HUES48 (cell line): ENCODE results near the gene SPACA6.

Source experiments
- H3K27ac ChIP-seq: one replicate; pipeline ENCODE4 v1.7.0; 2013; ENCODE audit warnings: low read depth, low read length, inconsistent platforms
- H3K27me3 ChIP-seq: 2 replicates; pipeline ENCODE4 v1.6.1; 2013; ENCODE audit warnings: mild to moderate bottlenecking, low read length; ENCODE audit not compliant: control insufficient read depth, insufficient read depth
- H3K36me3 ChIP-seq: 2 replicates; pipeline ENCODE4 v1.6.1; 2013; ENCODE audit warnings: low read length; ENCODE audit not compliant: control insufficient read depth, insufficient read depth
- H3K4me1 ChIP-seq: 2 replicates; pipeline ENCODE4 v1.6.1; 2013; ENCODE audit warnings: mild to moderate bottlenecking, low read length; ENCODE audit not compliant: control insufficient read depth, insufficient read depth
- H3K4me3 ChIP-seq: 2 replicates; pipeline ENCODE4 v1.5.1; 2013; ENCODE audit warnings: mild to moderate bottlenecking, low read depth, low read length
- H3K9ac ChIP-seq: 2 replicates; pipeline ENCODE4 v1.6.1; 2013; ENCODE audit warnings: mild to moderate bottlenecking, low read depth, low read length, moderate library complexity
- H3K9me3 ChIP-seq: 2 replicates; pipeline ENCODE4 v1.6.1; 2013; ENCODE audit warnings: low read length; ENCODE audit not compliant: control insufficient read depth, insufficient read depth

SPACA6 gene

DNA sequence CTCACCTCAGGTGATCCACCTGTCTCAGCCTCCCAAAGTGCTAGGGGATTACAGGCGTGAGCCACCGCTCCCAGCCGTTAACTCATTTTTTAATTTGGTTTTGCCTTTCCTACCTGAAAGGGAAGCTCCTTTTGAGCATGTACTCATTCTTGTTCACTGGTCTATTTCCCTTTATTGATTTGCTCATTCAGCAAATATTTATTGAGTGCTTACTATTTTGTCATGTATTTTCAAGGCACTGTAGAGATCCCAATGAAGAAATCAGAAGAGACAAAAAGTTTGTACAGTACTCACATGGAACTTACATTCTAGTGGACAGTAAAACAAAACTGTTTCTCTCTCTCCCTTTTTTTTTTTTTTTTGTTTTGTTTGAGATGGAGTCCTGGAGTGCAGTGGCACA, 13.8 kb downstream of the SPACA6 start:
- Histone ChIP-seq H3K27me3 (peaks cover 5% of the 10 kb centered on the region; the same call in 1 of the 2 replicates), H3K9me3 (no peaks in the 10 kb centered on the region), H3K36me3 (peaks cover 4% of the 10 kb centered on the region; the same call in 1 of the 2 replicates), H3K27ac (no peak overlapping the region), H3K4me3 (no peak overlapping the region), H3K4me1 (peaks cover 6% of the 10 kb centered on the region; the same call in 1 of the 2 replicates), H3K9ac (no peak overlapping the region)

DNA sequence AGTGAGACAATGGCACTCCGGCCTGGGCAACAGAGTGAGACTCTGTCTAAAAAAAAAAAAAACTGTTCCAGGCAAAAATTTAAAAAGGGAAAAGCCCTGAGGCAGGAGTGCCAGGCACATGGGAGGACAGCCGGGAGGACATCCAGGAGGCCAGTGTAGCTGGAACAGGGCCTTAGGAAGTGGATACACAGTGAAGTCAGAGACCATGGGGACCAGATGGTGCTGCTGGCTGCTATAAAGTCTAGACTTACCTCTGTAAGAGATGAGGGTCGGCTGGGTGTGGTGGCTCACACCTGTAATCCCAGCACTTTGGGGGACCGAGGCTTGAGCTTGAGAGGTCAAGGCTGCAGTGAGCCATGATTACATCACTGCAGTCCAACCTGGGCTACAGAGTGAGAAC, 15.7 kb downstream of the SPACA6 start:
- no peak overlapping the region for H3K9ac ChIP-seq
- no peaks in the 10 kb centered on the region for H3K4me1 ChIP-seq

DNA sequence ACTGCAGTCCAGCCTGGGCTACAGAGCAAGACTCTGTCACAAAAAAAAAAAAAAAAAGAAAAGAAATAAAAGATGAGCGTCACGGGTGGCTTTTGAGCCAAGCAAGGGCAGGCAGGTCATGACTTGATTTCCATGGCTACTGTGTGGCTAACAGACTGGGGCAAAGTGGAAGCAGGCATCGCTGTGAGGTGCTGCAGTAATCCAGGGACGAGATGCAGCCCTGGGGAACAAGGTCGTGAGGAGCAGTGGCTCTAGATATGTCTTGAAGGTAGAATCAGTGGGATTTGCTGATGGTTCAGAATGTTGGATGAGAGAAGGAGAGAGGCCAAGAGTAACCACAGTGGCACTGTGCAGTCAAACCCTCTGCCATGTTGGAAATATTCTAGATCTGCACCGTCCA, 16.4 kb downstream of the SPACA6 start:
- peaks cover 5% of the 10 kb centered on the region; the same call in 1 of the 2 replicates for H3K27me3 ChIP-seq
- H3K9ac ChIP-seq: no peak overlapping the region
- no peak overlapping the region for H3K27ac ChIP-seq
- no peak overlapping the region for H3K4me3 ChIP-seq
- no peaks in the 10 kb centered on the region for H3K4me1 ChIP-seq
- peaks cover 4% of the 10 kb centered on the region; the same call in 1 of the 2 replicates for H3K36me3 ChIP-seq
- no peaks in the 10 kb centered on the region for H3K9me3 ChIP-seq

More for the DNA sequence above, 15.7 kb downstream of the SPACA6 start:
- Histone ChIP-seq H3K36me3 (peaks cover 4% of the 10 kb centered on the region; the same call in 1 of the 2 replicates), H3K9me3 (no peaks in the 10 kb centered on the region), H3K27ac (no peak overlapping the region), H3K4me3 (no peak overlapping the region), H3K27me3 (peaks cover 5% of the 10 kb centered on the region; the same call in 1 of the 2 replicates)

DNA sequence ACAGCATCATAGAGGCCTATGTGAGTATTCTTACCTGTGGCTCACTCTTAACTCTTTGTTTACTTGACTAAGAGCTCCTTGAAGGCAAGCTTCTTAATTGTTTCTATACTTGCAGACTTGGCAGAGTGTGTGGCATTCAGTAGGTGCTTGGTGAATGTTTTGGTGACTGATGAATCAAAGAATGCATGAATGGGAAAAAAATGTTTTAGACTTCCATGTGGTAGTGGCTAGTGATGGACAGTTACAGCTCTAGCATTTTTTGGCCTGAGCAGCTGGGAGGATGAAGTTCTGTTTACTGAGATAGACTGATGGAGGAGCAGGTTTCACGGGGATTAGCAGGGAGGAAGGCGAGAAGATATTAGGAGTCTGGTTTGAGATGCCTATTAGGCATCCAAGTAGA, 17.0 kb downstream of the SPACA6 start:
- H3K9me3 ChIP-seq: no peaks in the 10 kb centered on the region

DNA sequence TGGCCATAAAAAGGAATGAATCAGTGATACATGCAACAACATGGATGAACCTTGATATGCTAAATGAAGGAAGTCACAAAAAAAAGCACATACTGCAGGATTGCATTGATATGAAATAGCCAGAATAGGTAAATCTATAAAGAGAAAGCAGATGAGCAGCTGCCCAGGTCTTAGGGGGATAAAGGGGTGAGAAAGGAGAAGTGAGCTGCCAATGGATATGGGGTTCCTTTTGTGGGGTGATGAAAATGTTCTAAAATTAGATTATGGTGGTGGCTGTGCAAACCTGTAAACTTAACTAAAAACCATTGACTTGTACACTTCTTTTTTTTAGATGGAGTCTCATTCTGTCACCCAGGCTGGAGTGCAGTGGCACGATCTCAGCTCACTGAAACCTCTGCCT, 18.6 kb downstream of the SPACA6 start:
- H3K9ac ChIP-seq: no peak overlapping the region
- no peaks in the 10 kb centered on the region for H3K4me1 ChIP-seq
- peaks cover 10% of the 10 kb centered on the region for H3K27me3 ChIP-seq
- no peak overlapping the region for H3K27ac ChIP-seq
- no peak overlapping the region for H3K4me3 ChIP-seq
- no peaks in the 10 kb centered on the region for H3K9me3 ChIP-seq
- H3K36me3 ChIP-seq: no peaks in the 10 kb centered on the region

More for the DNA sequence above, 17.0 kb downstream of the SPACA6 start:
- peaks cover 1% of the 10 kb centered on the region; the same call in 1 of the 2 replicates for H3K36me3 ChIP-seq
- peaks cover 5% of the 10 kb centered on the region; the same call in 1 of the 2 replicates for H3K27me3 ChIP-seq
- H3K9ac ChIP-seq: no peak overlapping the region
- no peak overlapping the region for H3K27ac ChIP-seq
- H3K4me3 ChIP-seq: no peak overlapping the region
- no peaks in the 10 kb centered on the region for H3K4me1 ChIP-seq

DNA sequence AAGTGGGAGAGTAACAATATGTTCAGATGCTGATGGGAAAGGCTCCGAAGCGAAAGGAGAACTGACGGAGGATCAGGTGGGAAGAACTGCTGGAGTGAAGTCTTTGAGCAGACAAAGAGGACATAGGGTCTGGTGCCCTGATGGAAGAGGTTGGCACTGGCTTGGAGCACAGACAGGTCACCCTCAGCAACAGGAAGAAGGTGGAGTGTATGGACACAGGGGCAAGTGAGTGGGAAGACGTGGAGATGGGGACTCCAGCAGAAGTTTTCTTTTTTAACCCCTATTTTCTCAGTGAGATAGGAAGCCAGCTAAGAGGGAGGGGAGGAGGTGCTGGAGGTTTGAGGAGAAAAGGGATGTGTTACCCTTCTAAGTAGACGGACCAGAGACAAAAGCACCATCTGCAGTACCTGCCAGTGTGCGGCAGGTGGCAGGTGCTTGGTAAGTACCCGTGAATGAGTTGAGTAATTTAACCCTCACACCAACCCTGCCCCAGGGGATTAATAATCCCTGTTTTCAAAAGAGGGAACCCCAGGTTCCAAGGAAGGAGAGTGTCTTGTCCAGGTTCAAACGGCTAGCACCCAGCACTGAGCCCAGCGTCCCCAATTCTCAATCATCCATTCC, 19.4 kb downstream of the SPACA6 start:
- Histone ChIP-seq H3K36me3 (no peaks in the 10 kb centered on the region), H3K9me3 (no peaks in the 10 kb centered on the region), H3K9ac (no peak overlapping the region), H3K4me1 (no peaks in the 10 kb centered on the region), H3K27me3 (peaks cover 17% of the 10 kb centered on the region), H3K27ac (no peak overlapping the region), H3K4me3 (no peak overlapping the region)

DNA sequence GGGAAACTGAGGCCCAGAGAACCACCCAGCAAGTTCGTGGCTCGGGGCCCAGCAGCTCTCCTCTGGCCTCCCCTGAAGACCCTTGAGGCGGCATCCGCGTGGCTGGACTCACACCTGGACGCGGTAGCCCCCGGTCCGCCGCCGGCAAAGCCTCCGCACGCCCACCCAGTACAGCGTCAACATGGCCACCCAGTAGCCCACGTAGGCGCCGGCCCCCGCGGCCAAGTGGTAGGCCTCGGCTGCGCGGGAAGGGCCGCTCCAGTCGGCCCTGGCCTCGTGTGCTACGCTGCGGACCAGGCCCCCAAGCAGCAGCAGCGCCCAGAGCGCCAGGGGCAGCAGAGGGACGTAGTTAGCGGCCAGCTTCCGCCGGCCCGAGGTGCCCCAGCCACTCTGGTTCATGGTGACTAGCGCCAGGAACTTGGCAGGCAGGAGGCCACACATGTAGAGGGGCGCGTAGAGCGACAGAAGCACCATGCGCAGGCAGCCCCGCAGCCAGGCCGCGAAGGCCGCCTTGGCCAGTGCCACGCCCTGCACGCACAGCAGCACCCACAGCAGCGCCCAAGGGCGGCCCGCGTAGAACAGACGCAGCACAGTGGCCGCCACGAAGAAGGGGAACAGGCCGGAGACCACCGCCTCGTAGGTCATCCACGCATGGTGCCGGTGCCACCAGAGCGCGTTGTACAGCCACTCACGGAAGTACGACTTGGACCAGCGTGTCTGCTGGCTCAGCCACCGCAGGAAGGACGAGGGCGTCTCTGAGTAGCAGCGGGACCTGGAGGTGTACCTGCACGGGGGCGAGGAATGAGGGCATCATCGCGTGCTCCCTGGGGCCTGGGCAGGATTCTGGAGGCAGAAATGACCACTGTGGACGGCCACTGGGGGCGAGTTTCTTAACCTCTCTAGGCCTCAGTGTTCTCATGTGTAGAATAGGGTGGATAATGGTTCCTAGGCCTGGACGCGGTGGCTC, 20.5 kb downstream of the SPACA6 start:
- Histone ChIP-seq H3K9ac (no peak overlapping the region), H3K4me1 (no peaks in the 10 kb centered on the region), H3K36me3 (no peaks in the 10 kb centered on the region), H3K27ac (no peak overlapping the region), H3K9me3 (no peaks in the 10 kb centered on the region), H3K27me3 (peaks cover 27% of the 10 kb centered on the region), H3K4me3 (no peak overlapping the region)

DNA sequence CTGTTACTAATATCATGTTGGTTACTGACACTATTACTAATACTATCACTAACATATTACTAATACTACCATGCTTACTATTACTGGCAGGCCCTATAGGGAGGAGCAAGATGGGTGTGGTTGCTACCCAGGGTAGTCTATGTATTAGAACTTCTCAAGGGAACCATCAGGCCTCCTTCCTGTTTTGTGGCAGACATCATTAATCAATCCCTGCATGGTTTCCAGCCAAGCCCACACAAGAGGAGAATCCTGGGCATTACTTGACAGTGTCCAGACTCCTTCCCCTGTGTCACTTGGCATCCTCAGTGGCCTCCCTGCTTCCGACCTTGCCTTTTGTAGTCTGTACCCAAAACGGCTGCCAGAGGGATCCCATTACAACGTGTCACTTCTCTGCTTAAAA, 21.7 kb downstream of the SPACA6 start:
- peaks cover 40% of the 10 kb centered on the region for H3K27me3 ChIP-seq

DNA sequence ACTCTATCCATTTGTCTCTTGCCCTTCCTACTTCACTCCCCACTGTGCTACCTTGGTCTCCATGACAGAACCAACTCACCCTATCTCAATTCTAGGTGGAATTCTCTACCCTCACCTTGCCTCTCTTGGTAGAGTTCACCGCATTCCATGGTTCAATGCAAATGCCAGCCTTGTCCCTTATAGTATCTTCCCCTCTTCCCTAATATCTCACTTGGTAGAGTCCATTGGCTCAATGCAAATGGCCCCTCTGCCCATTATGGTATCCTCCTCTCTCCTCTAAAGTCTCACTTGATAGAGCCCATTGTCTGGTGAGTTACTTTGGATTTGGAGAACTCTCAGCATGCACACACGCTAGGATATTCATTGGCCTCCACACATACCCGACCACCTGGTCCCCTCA, 22.7 kb downstream of the SPACA6 start:
- H3K4me3 ChIP-seq: no peak overlapping the region
- peaks cover 50% of the 10 kb centered on the region for H3K27me3 ChIP-seq
- no peak overlapping the region for H3K27ac ChIP-seq
- H3K9me3 ChIP-seq: no peaks in the 10 kb centered on the region
- no peaks in the 10 kb centered on the region for H3K4me1 ChIP-seq
- no peaks in the 10 kb centered on the region for H3K36me3 ChIP-seq
- H3K9ac ChIP-seq: no peak overlapping the region

More for the DNA sequence above, 21.7 kb downstream of the SPACA6 start:
- no peaks in the 10 kb centered on the region for H3K4me1 ChIP-seq
- no peaks in the 10 kb centered on the region for H3K9me3 ChIP-seq
- no peak overlapping the region for H3K27ac ChIP-seq
- H3K36me3 ChIP-seq: no peaks in the 10 kb centered on the region
- H3K9ac ChIP-seq: no peak overlapping the region
- H3K4me3 ChIP-seq: no peak overlapping the region

DNA sequence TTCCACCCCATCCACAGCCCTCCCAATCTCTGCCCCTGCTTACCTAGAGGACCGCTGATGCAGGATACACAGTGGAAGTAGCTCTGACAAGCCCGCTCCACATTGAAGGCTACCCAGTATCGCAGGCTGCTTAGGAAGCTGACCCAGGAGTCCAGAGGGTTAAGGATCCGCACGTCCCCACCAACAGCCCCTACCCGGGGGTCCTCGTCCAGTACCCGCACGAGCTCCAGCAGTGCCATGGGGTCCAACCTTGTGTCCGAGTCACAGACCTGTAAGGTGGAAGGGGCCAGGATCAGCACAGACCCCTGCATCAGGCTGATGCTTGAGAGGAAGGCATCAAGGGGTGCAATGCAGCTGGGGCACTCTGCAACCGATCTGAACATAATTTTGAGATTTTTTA, 23.8 kb downstream of the SPACA6 start:
- Histone ChIP-seq H3K4me1 (no peaks in the 10 kb centered on the region), H3K27ac (no peak overlapping the region), H3K9ac (no peak overlapping the region), H3K36me3 (no peaks in the 10 kb centered on the region), H3K27me3 (peaks cover 48% of the 10 kb centered on the region), H3K9me3 (no peaks in the 10 kb centered on the region), H3K4me3 (no peak overlapping the region)
